WTC11 (cell line): ENCODE results near the gene TMEM150A. TPM values are rescaled to one million over a fixed set of nuclear protein-coding genes. Genes with fewer than 3 reads are reported as not detected.

Source experiments
- ATAC-seq: fragments of 200-7000 bp; cut with Tn5 transposase; 2 replicates; pipeline ENCODE4 v1.10.0; 2021; ENCODE audit warnings: mild to moderate bottlenecking, moderate library complexity
- CTCF ChIA-PET: fragments of 300-600 bp; sonication (Branson Sonifier 250); formaldehyde crosslinking; loops from one replicate; lab custom pipeline; 2021; ENCODE audit warnings: antibody characterized with exemption; lab: Charles Lee
- POLR2A ChIA-PET: fragments of 350-600 bp; sonication (Branson Sonifier 250); formaldehyde crosslinking; loops from one replicate; lab custom pipeline; 2021; ENCODE audit warnings: antibody characterized with exemption; lab: Charles Lee
- DNase-seq: peaks from one replicate; pipeline ENCODE4 v3.0.0; 2021; ENCODE audit warnings: low spot score
- H3K27ac Mint-ChIP-seq: 2 replicates; pipeline ENCODE4 v1.8.0; 2021; ENCODE audit warnings: mixed read lengths
- H3K27me3 Mint-ChIP-seq: 2 replicates; pipeline ENCODE4 v1.8.0; 2021; ENCODE audit warnings: low read depth, mild to moderate bottlenecking, moderate library complexity, mixed read lengths
- H3K36me3 Mint-ChIP-seq: 2 replicates; pipeline ENCODE4 v1.8.0; 2021; ENCODE audit warnings: mixed read lengths
- H3K4me1 Mint-ChIP-seq: 2 replicates; pipeline ENCODE4 v1.8.0; 2022; ENCODE audit warnings: mixed read lengths
- H3K4me3 Mint-ChIP-seq: 2 replicates; pipeline ENCODE4 v1.8.0; 2021; ENCODE audit warnings: mild to moderate bottlenecking, moderate library complexity, mixed read lengths
- H3K9me3 Mint-ChIP-seq: 2 replicates; pipeline ENCODE4 v1.8.0; 2021; ENCODE audit warnings: mixed read lengths
- ARID4B ChIP-seq: sonication (generic); formaldehyde crosslinking; IDR thresholded peaks from 2 replicates; pipeline ENCODE4 v1.8.0; 2023; ENCODE audit warnings: missing genetic modification reagents, mild to moderate bottlenecking, borderline replicate concordance
- ATF6 ChIP-seq: sonication (generic); formaldehyde crosslinking; IDR thresholded peaks from 2 replicates; pipeline ENCODE4 v1.8.1; 2023; ENCODE audit warnings: mild to moderate bottlenecking, missing genetic modification reagents
- CTCF ChIP-seq: fragments of 200-600 bp; IDR thresholded peaks from 2 replicates; pipeline ENCODE4 v1.8.0; 2022; ENCODE audit warnings: antibody characterized with exemption
- FOXJ3 ChIP-seq: sonication (generic); formaldehyde crosslinking; IDR thresholded peaks from 2 replicates; pipeline ENCODE4 v1.9.0; 2021; ENCODE audit warnings: missing genetic modification reagents, mild to moderate bottlenecking, borderline replicate concordance
- FOXP1 ChIP-seq: sonication (generic); formaldehyde crosslinking; IDR thresholded peaks from 2 replicates; pipeline ENCODE4 v1.8.0; 2022; ENCODE audit warnings: missing genetic modification reagents, mild to moderate bottlenecking, moderate library complexity, borderline replicate concordance
- JUN ChIP-seq: sonication (generic); formaldehyde crosslinking; IDR thresholded peaks from 2 replicates; pipeline ENCODE4 v1.8.0; 2023; ENCODE audit warnings: mild to moderate bottlenecking, missing genetic modification reagents
- NFE2L1 ChIP-seq: sonication (generic); formaldehyde crosslinking; IDR thresholded peaks from 2 replicates; pipeline ENCODE4 v1.8.1; 2023; ENCODE audit warnings: missing genetic modification reagents
- PRRX2 ChIP-seq: fragments of 250-450 bp; sonication (Bioruptor Pico); IDR thresholded peaks from 2 replicates; pipeline ENCODE4 v1.8.0; 2021; ENCODE audit warnings: mild to moderate bottlenecking
- USF2 ChIP-seq: sonication (generic); formaldehyde crosslinking; IDR thresholded peaks from 2 replicates; pipeline ENCODE4 v1.8.1; 2023; ENCODE audit warnings: mild to moderate bottlenecking, missing genetic modification reagents, moderate library complexity
- ZBTB43 ChIP-seq: sonication (generic); formaldehyde crosslinking; IDR thresholded peaks from 2 replicates; pipeline ENCODE4 v1.8.1; 2023; ENCODE audit warnings: mild to moderate bottlenecking, missing genetic modification reagents
- ZNF138 ChIP-seq: sonication (generic); formaldehyde crosslinking; conservative IDR thresholded peaks from 2 replicates; pipeline ENCODE4 v1.8.1; 2022; ENCODE audit warnings: mild to moderate bottlenecking, moderate library complexity, missing genetic modification reagents
- ZNF232 ChIP-seq: sonication (generic); formaldehyde crosslinking; IDR thresholded peaks from 2 replicates; pipeline ENCODE4 v1.8.0; 2022; ENCODE audit warnings: mild to moderate bottlenecking, missing genetic modification reagents
- ZNF317 ChIP-seq: sonication (generic); formaldehyde crosslinking; IDR thresholded peaks from 2 replicates; pipeline ENCODE4 v1.8.1; 2023; ENCODE audit warnings: low read depth, mild to moderate bottlenecking, moderate library complexity, missing genetic modification reagents, borderline replicate concordance
- ZNF396 ChIP-seq: fragments of 250-450 bp; sonication (Bioruptor Pico); IDR thresholded peaks from 2 replicates; pipeline ENCODE4 v1.8.0; 2021; ENCODE audit warnings: mild to moderate bottlenecking, moderate library complexity, borderline replicate concordance
- ZNF416 ChIP-seq: fragments of 250-450 bp; sonication (Bioruptor Pico); IDR thresholded peaks from 2 replicates; pipeline ENCODE4 v1.9.0; 2021; ENCODE audit warnings: mild to moderate bottlenecking, inconsistent platforms
- ZSCAN18 ChIP-seq: fragments of 250-450 bp; sonication (Bioruptor Pico); IDR thresholded peaks from 2 replicates; pipeline ENCODE4 v2.1.2; 2022; ENCODE audit warnings: mild to moderate bottlenecking, moderate library complexity
- total RNA-seq: library from RNA; stranded (reverse); gene quantifications from 3 replicates; pipeline ENCODE4 v1.2.3, GENCODE V29; 2021

TMEM150A gene
- total RNA-seq, 1 experiment from 2014 or later, result 20.9 TPM

- CTCF ChIA-PET, result no interaction called here
- Mint-ChIP-seq H3K27me3 (peaks cover 33% of the 10 kb centered on the region), H3K9me3 (no peaks in the 10 kb centered on the region), H3K4me1 (peaks cover 13% of the 10 kb centered on the region), H3K36me3 (no peaks in the 10 kb centered on the region), H3K27ac (no peak overlapping the region), H3K4me3 (no peak overlapping the region)
- no peak for ATAC-seq
- POLR2A ChIA-PET, result no interaction called here
- DNase-seq, result no peak
- no peak for TF ChIP-seq FOXJ3 (CRISPR knock-in tag)
- TF ChIP-seq FOXP1 (CRISPR knock-in tag), result no peak
- no peak for TF ChIP-seq ZNF138 (CRISPR knock-in tag)
- no peak for TF ChIP-seq USF2 (CRISPR knock-in tag)
- TF ChIP-seq PRRX2 (CRISPR knock-in tag), result no peak
- TF ChIP-seq NFE2L1 (CRISPR knock-in tag), result no peak
- TF ChIP-seq CTCF, result no peak
- no peak for TF ChIP-seq ZNF317 (CRISPR knock-in tag)
- no peak for TF ChIP-seq JUN
- TF ChIP-seq ZSCAN18, result no peak
- TF ChIP-seq ATF6 (CRISPR knock-in tag), result no peak
- TF ChIP-seq ARID4B (CRISPR knock-in tag), result no peak
- no peak for TF ChIP-seq ZNF396 (CRISPR knock-in tag)
- TF ChIP-seq ZNF232, result no peak
- TF ChIP-seq ZNF416 (CRISPR knock-in tag), result no peak
- TF ChIP-seq ZBTB43 (CRISPR knock-in tag), result no peak
Measured at GRCh38 chr2:85589181-85589580, 13.3 kb downstream of the TMEM150A start.
